ENCODE measurements around the gene DEDD.

- TF ChIP-seq CTCF (IDR thresholded peaks at IDR 0.05; ENCODE audit: low read depth, low read length) (no peak), MYC (IDR thresholded peaks at IDR 0.05; ENCODE audit: low read depth, low read length) (no peak), MAX (IDR thresholded peaks at IDR 0.05; ENCODE audit: low read depth, low read length) (no peak), POLR2A (IDR thresholded peaks at IDR 0.05; ENCODE audit: extremely low read depth, insufficient read length) (no peak)
Measured at GRCh38 chr1:161159913-161160243, 27.4 kb upstream of the DEDD start.

Data from NB4 (cell line).